ENCODE data around the gene SLC6A7.

DNA sequence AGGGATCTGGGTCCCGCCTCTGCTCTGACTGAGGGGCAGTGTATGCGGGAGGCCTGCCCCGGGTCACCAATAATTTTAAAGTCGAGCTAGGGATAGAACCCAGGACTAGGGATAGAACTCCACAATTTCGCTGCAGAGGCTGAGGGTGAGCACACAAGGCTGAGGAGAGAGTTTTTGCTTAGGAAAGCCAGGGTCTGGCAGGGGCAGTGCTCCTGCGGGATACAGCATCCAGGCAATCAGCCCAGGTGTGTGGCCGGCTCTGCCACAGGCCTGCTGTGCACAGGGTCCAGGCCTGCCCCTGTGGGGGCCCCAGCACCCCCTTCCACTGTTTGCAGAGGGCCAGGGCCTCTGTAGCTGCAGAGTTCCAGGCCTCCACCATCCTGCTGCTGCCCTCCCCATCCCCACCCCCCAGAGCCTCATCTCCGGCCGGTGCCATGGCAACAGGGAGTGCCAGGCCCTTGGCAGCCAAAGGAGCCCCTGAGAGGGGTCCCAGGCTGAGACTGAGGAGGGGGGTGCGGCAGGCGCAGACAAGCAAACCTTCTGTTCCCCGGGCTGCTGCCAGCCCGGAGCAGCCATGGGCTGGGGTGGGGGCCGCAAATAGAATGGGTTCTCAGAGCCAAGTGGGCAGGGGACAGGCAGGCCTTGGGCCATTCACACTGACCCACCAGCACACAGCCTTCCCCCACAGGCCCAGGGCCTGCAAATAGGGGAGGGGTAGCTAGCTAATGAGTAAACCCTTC is 42.8 kb upstream of the SLC6A7 start:
- TF ChIP-seq, protein P1, sequence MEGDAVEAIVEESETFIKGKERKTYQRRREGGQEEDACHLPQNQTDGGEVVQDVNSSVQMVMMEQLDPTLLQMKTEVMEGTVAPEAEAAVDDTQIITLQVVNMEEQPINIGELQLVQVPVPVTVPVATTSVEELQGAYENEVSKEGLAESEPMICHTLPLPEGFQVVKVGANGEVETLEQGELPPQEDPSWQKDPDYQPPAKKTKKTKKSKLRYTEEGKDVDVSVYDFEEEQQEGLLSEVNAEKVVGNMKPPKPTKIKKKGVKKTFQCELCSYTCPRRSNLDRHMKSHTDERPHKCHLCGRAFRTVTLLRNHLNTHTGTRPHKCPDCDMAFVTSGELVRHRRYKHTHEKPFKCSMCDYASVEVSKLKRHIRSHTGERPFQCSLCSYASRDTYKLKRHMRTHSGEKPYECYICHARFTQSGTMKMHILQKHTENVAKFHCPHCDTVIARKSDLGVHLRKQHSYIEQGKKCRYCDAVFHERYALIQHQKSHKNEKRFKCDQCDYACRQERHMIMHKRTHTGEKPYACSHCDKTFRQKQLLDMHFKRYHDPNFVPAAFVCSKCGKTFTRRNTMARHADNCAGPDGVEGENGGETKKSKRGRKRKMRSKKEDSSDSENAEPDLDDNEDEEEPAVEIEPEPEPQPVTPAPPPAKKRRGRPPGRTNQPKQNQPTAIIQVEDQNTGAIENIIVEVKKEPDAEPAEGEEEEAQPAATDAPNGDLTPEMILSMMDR (conservative IDR thresholded peaks at IDR 0.05; ENCODE audit: low read depth, low read length): no peak
- no peak for TF ChIP-seq EZH2 (IDR thresholded peaks at IDR 0.05; ENCODE audit: borderline replicate concordance, low read depth, low read length, poor library complexity, severe bottlenecking)
